ENCODE data around the gene SCARF2.

Gene SCARF2

GRCh38 chr22:20436307-20436767 is 1.3 kb downstream of the SCARF2 start:
- DNase-seq (no peak), ATAC-seq (ENCODE audit: insufficient read depth, low read depth) (no peak)
- Histone ChIP-seq H3K4me1 (ENCODE audit: insufficient read depth, low read length) (no peaks in the 10 kb centered on the region), H4K20me1 (ENCODE audit: insufficient read depth, low read length) (peaks cover 8% of the 10 kb centered on the region; the same call in 1 of the 2 replicates), H3K79me2 (ENCODE audit: insufficient read depth, low read length) (no peaks in the 10 kb centered on the region), H3K4me3 (ENCODE audit: low read depth in 1 of 2, low read length in 2 of 2) (no peak overlapping the region), H3K36me3 (ENCODE audit: insufficient read depth, low read length) (no peaks in the 10 kb centered on the region; the same call in 1 of the 2 replicates), H3K27me3 (ENCODE audit: insufficient read depth, low read length, poor library complexity) (no peaks in the 10 kb centered on the region), H3K9ac (ENCODE audit: low read depth, low read length) (no peak overlapping the region), H2AFZ (ENCODE audit: low read depth, low read length) (no peak overlapping the region), H3K4me2 (ENCODE audit: insufficient read depth, low read length) (no peak overlapping the region), H3K9me3 (ENCODE audit: insufficient read depth, low read length, severe bottlenecking) (no peaks in the 10 kb centered on the region), H3K27ac (ENCODE audit: low read length) (no peak overlapping the region)
- no peak for TF ChIP-seq CTCF (IDR thresholded peaks at IDR 0.05; ENCODE audit: borderline replicate concordance, extremely low read depth, low read length, poor library complexity, severe bottlenecking)
- TF ChIP-seq EZH2 (IDR thresholded peaks at IDR 0.05; ENCODE audit: borderline replicate concordance, low read depth, low read length, severe bottlenecking), result no peak

GRCh38 chr22:20435436-20436306 is 2.0 kb downstream of the SCARF2 start:
- Histone ChIP-seq H3K4me1 (ENCODE audit: insufficient read depth, low read length) (no peaks in the 10 kb centered on the region), H3K4me3 (ENCODE audit: low read depth in 1 of 2, low read length in 2 of 2) (no peak overlapping the region), H3K27me3 (ENCODE audit: insufficient read depth, low read length, poor library complexity) (no peaks in the 10 kb centered on the region), H4K20me1 (ENCODE audit: insufficient read depth, low read length) (peaks cover 8% of the 10 kb centered on the region; the same call in 1 of the 2 replicates), H2AFZ (ENCODE audit: low read depth, low read length) (no peak overlapping the region), H3K27ac (ENCODE audit: low read length) (no peak overlapping the region), H3K9me3 (ENCODE audit: insufficient read depth, low read length, severe bottlenecking) (no peaks in the 10 kb centered on the region), H3K4me2 (ENCODE audit: insufficient read depth, low read length) (no peak overlapping the region), H3K9ac (ENCODE audit: low read depth, low read length) (no peak overlapping the region), H3K36me3 (ENCODE audit: insufficient read depth, low read length) (no peaks in the 10 kb centered on the region), H3K79me2 (ENCODE audit: insufficient read depth, low read length) (no peaks in the 10 kb centered on the region)
- DNase-seq, result no peak
- TF ChIP-seq CTCF (IDR thresholded peaks at IDR 0.05; ENCODE audit: borderline replicate concordance, extremely low read depth, low read length, poor library complexity, severe bottlenecking) (no peak), EZH2 (IDR thresholded peaks at IDR 0.05; ENCODE audit: borderline replicate concordance, low read depth, low read length, severe bottlenecking) (no peak)
- no peak for ATAC-seq (ENCODE audit: insufficient read depth, low read depth)

GRCh38 chr22:20434773-20435172 is 2.9 kb downstream of the SCARF2 start:
- DNase-seq, result no peak
- Histone ChIP-seq H3K27ac (ENCODE audit: low read length) (no peak overlapping the region), H3K4me1 (ENCODE audit: insufficient read depth, low read length) (0 out of 2 replicates have a peak, but pooled peaks cover 1% of the 10 kb centered on the region), H3K79me2 (ENCODE audit: insufficient read depth, low read length) (no peaks in the 10 kb centered on the region), H4K20me1 (ENCODE audit: insufficient read depth, low read length) (peaks cover 5% of the 10 kb centered on the region; the same call in 1 of the 2 replicates), H3K27me3 (ENCODE audit: insufficient read depth, low read length, poor library complexity) (no peaks in the 10 kb centered on the region), H2AFZ (ENCODE audit: low read depth, low read length) (no peak overlapping the region), H3K9me3 (ENCODE audit: insufficient read depth, low read length, severe bottlenecking) (no peaks in the 10 kb centered on the region), H3K4me3 (ENCODE audit: low read depth in 1 of 2, low read length in 2 of 2) (no peak overlapping the region), H3K9ac (ENCODE audit: low read depth, low read length) (no peak overlapping the region), H3K36me3 (ENCODE audit: insufficient read depth, low read length) (no peaks in the 10 kb centered on the region), H3K4me2 (ENCODE audit: insufficient read depth, low read length) (no peak overlapping the region)
- ATAC-seq (ENCODE audit: insufficient read depth, low read depth), result no peak
- no peak for TF ChIP-seq CTCF (IDR thresholded peaks at IDR 0.05; ENCODE audit: borderline replicate concordance, extremely low read depth, low read length, poor library complexity, severe bottlenecking)
- TF ChIP-seq EZH2 (IDR thresholded peaks at IDR 0.05; ENCODE audit: borderline replicate concordance, low read depth, low read length, severe bottlenecking), result no peak
